ENCODE data around the gene GALNT3. TPM values are rescaled to one million over a fixed set of nuclear protein-coding genes. Genes with fewer than 3 reads are reported as not detected.

The GALNT3 gene
- polyA plus RNA-seq, 1 of the 3 experiments (the other 2 are of a cell fraction) = 0.05 TPM

DNA sequence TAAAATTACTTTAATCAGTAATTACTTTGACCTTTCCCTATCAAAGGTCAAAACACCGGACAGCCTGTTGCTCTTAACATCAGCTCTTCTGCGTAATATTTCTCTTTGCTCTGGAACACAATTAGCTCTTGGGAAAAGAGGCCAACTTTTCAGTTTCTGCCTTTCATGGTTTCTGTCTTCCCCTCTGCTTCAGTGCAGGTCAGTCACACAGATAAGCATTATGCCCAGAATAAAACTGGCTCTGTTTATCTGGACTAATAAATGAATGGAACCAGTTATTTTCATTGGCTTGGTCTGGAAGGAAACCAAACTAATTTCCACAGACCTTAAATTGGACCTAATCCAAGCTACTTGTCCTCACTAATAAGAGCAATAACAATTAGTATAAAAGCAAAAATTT is 26.2 kb upstream of the GALNT3 start:
- DNase-seq = no peak
- H3K9me3 ChIP-seq = no peaks in the 10 kb centered on the region
- no peaks in the 10 kb centered on the region for H3K27me3 ChIP-seq (ENCODE audit: insufficient read depth)
- H3K36me3 ChIP-seq (replicated peaks in 1 of 2; ENCODE audit: control insufficient read depth in 1 of 2, insufficient read depth in 2 of 2, low read length in 1 of 2) = no peaks in the 10 kb centered on the region
- 42% methylated on average over 2 of the region's 2 CpGs for WGBS (ENCODE audit: low lambda C conversion rate)
- ChIA-PET POLR2A (no interaction called here), CTCF (no interaction called here)
- no peak overlapping the region for H3K9ac ChIP-seq
- TF ChIP-seq TCF12 (IDR thresholded peaks at IDR 0.05) (no peak), USF2 (IDR thresholded peaks at IDR 0.05; ENCODE audit: borderline replicate concordance, low read depth, low read length) (no peak), EZH2phosphoT487 (IDR thresholded peaks at IDR 0.05; ENCODE audit: borderline replicate concordance, low read depth) (no peak), CTCF (IDR thresholded peaks at IDR 0.05) (no peak), POLR2AphosphoS5 (IDR thresholded peaks at IDR 0.05; ENCODE audit: low read depth, low read length) (no peak), TAF1 (IDR thresholded peaks at IDR 0.05; ENCODE audit: borderline replicate concordance, low read depth, low read length) (no peak), MXI1 (IDR thresholded peaks at IDR 0.05; ENCODE audit: low read depth, low read length) (no peak), FOXM1 (IDR thresholded peaks at IDR 0.05; ENCODE audit: low read depth) (no peak), RXRA (IDR thresholded peaks at IDR 0.05; ENCODE audit: borderline replicate concordance, low read depth) (no peak)
- no peak overlapping the region for H3K4me3 ChIP-seq (ENCODE audit: low read depth in 2 of 2, low read length in 1 of 2)
- no peaks in the 10 kb centered on the region for H4K20me1 ChIP-seq (ENCODE audit: insufficient read depth)
- H3K79me2 ChIP-seq (ENCODE audit: insufficient read depth) = no peaks in the 10 kb centered on the region
- H3F3A ChIP-seq (replicated peaks; ENCODE audit: insufficient read depth) = no peaks in the 10 kb centered on the region
- no peak overlapping the region for H3K4me2 ChIP-seq
- peak overlapping the region in 1 of 2 experiments; percentile 28; a peak in 1 of 4 replicates for H3K27ac ChIP-seq (ENCODE audit: low read depth in 2 of 2, low read length in 1 of 2)
- no peak overlapping the region for H2AFZ ChIP-seq (ENCODE audit: low read depth)
- no peaks in the 10 kb centered on the region for H3K9me2 ChIP-seq
- peaks cover 0 to 3% of the 10 kb centered on the region in 2 experiments; a peak in 2 of 4 replicates for H3K4me1 ChIP-seq (ENCODE audit: control insufficient read depth in 1 of 2, insufficient read depth in 2 of 2, low read depth in 1 of 2, low read length in 1 of 2)

DNA sequence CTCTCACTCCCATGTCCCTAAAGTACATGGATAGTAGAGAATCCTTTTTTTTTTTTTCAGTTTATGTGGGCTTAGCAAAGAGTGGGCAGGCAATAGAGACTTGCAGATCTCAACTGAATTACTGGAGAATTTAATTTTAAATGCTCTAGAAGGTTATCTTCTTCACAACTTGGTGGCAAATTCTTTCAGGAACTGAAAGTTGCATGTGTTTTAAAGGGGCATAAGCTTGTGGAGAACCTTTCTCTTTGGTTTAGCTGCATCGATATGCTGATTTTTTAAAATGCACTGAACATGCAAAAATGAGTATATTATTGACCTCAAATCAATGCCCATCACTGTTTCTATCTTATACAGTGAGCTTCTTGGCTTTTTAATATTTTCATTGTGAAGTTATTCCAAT is 24.9 kb upstream of the GALNT3 start:
- Histone ChIP-seq H3K9me3 (no peaks in the 10 kb centered on the region), H3F3A (replicated peaks; ENCODE audit: insufficient read depth) (no peaks in the 10 kb centered on the region), H3K4me1 (ENCODE audit: control insufficient read depth in 1 of 2, insufficient read depth in 2 of 2, low read depth in 1 of 2, low read length in 1 of 2) (no peaks in the 10 kb centered on the region; a peak in 2 of 4 replicates), H4K20me1 (ENCODE audit: insufficient read depth) (no peaks in the 10 kb centered on the region), H3K9me2 (no peaks in the 10 kb centered on the region), H3K27me3 (ENCODE audit: insufficient read depth) (no peaks in the 10 kb centered on the region), H3K4me3 (ENCODE audit: low read depth in 2 of 2, low read length in 1 of 2) (no peak overlapping the region), H2AFZ (ENCODE audit: low read depth) (no peak overlapping the region), H3K36me3 (replicated peaks in 1 of 2; ENCODE audit: control insufficient read depth in 1 of 2, insufficient read depth in 2 of 2, low read length in 1 of 2) (no peaks in the 10 kb centered on the region), H3K4me2 (no peak overlapping the region), H3K9ac (no peak overlapping the region), H3K79me2 (ENCODE audit: insufficient read depth) (no peaks in the 10 kb centered on the region), H3K27ac (ENCODE audit: low read depth in 2 of 2, low read length in 1 of 2) (no peak overlapping the region)
- no peak for DNase-seq
- WGBS (ENCODE audit: low lambda C conversion rate) = 83% methylated on average over 1 of the region's 1 CpG
- ChIA-PET POLR2A (no interaction called here), CTCF (no interaction called here)
- TF ChIP-seq NRF1 (IDR thresholded peaks at IDR 0.05; ENCODE audit: low read depth, low read length) (no peak), ELF1 (IDR thresholded peaks at IDR 0.05) (no peak), RXRA (IDR thresholded peaks at IDR 0.05; ENCODE audit: borderline replicate concordance, low read depth) (no peak), FOXJ3 (CRISPR knock-in tag; IDR thresholded peaks at IDR 0.05) (no peak), RCOR1 (IDR thresholded peaks at IDR 0.05; ENCODE audit: low read length) (no peak), TAF1 (IDR thresholded peaks at IDR 0.05; ENCODE audit: borderline replicate concordance, low read depth, low read length) (no peak), SMC3 (IDR thresholded peaks at IDR 0.05; ENCODE audit: low read depth, low read length) (no peak), PBX3 (IDR thresholded peaks at IDR 0.05) (no peak), TCF12 (IDR thresholded peaks at IDR 0.05) (no peak), EP300 (IDR thresholded peaks at IDR 0.05; ENCODE audit: borderline replicate concordance in 1 of 2, low read depth in 1 of 2, low read length in 1 of 2) (no peak), MXI1 (IDR thresholded peaks at IDR 0.05; ENCODE audit: low read depth, low read length) (no peak), GABPA (IDR thresholded peaks at IDR 0.05; ENCODE audit: low read depth) (no peak), RAD21 (IDR thresholded peaks at IDR 0.05; ENCODE audit: low read length) (no peak), CHD2 (IDR thresholded peaks at IDR 0.05; ENCODE audit: low read length, partially characterized antibody) (no peak), USF2 (IDR thresholded peaks at IDR 0.05; ENCODE audit: borderline replicate concordance, low read depth, low read length) (no peak), CTCF (IDR thresholded peaks at IDR 0.05) (no peak), MEF2A (IDR thresholded peaks at IDR 0.05; ENCODE audit: borderline replicate concordance, low read depth) (no peak), TEAD4 (IDR thresholded peaks at IDR 0.05; ENCODE audit: borderline replicate concordance, insufficient read depth) (no peak), YY1 (IDR thresholded peaks at IDR 0.05; ENCODE audit: low read depth) (no peak), POLR2AphosphoS5 (IDR thresholded peaks at IDR 0.05; ENCODE audit: low read depth, low read length) (no peak)
